ENCODE data around the gene HINT1.

HINT1 gene

DNA sequence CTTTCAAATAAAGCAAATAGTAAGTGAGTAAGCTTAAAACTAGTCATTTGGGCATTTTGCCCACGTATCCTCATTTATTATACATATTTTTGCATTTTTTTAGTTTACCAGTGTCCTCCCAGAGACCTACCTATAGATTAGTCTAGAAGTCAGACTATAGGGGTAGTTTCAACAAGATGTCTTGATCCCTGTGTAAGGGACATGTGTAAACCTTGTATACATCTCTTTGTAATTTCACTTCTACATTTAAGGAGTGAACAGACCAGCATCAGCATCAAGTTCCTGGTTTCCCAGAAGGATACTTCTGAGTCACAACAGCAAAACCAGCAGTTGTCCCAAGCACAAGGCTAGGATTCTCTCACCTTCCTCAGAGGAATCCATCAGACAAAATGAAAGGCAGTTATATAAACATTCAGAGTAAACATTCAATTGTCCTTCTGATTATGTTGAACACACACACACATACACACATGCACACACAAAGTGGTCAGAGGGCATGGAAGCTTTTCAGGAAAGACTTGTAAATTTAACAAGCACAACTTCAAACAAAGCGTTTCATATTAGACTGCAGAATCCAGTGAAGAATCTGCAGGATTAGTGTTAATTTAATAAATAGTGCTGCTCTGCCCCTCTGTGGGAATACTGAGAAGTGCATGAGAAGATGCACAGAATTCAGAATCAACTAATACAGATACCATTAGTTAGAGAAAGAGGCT, 55.4 kb downstream of the HINT1 start:
- no peak for DNase-seq (ENCODE audit: low read depth)
